GM12873 (cell line): ENCODE measurements around the gene FCHO2.

Experiments
- TF ChIP-seq, protein P1 (sequence below): IDR thresholded peaks from 2 replicates; pipeline ENCODE4 v1.5.1; 2012; ENCODE audit warnings: low read depth, mild to moderate bottlenecking, moderate library complexity, low read length, control low read depth; ENCODE audit not compliant: insufficient read depth; ENCODE audit errors: missing control alignments

Gene FCHO2

DNA sequence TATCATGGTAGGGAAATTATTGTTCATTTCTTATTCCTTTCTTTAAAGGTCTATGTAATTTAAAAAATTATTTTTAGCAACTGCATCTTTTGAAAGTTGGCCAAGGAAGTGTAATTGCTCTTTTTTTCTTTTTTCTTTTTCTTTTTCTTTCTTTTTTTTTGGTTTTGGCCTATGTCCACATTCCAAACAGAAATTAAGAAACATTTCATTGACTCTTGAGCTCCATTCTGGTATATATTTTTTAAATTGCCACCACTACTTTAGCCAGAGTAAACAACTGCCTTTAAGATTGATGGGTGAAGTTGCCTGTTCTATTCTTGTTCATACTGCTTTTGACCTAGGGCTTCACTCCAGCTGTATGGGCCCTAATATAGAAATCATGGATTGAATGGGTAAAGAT, 88.7 kb downstream of the FCHO2 start:
- TF ChIP-seq, protein P1, sequence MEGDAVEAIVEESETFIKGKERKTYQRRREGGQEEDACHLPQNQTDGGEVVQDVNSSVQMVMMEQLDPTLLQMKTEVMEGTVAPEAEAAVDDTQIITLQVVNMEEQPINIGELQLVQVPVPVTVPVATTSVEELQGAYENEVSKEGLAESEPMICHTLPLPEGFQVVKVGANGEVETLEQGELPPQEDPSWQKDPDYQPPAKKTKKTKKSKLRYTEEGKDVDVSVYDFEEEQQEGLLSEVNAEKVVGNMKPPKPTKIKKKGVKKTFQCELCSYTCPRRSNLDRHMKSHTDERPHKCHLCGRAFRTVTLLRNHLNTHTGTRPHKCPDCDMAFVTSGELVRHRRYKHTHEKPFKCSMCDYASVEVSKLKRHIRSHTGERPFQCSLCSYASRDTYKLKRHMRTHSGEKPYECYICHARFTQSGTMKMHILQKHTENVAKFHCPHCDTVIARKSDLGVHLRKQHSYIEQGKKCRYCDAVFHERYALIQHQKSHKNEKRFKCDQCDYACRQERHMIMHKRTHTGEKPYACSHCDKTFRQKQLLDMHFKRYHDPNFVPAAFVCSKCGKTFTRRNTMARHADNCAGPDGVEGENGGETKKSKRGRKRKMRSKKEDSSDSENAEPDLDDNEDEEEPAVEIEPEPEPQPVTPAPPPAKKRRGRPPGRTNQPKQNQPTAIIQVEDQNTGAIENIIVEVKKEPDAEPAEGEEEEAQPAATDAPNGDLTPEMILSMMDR: no peak

DNA sequence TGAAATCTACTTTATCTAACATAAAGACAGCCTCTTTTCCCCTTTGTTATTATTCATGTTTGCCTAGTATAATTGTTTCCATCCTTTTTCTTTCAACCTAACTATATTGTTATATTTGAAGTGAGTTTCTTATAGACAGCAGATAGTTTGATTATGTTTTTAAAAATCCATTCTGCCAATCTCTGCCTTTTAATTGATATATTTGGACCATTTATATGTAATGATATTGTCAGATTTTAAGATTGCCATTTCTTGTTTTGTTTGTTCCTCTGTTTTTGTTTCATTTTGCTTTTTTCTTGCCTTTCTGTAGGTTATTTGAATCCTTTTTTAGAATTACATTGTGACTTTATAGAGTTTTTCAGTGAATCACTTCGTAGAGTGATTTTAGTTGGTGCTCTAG, 89.8 kb downstream of the FCHO2 start:
- TF ChIP-seq, protein P1: no peak

DNA sequence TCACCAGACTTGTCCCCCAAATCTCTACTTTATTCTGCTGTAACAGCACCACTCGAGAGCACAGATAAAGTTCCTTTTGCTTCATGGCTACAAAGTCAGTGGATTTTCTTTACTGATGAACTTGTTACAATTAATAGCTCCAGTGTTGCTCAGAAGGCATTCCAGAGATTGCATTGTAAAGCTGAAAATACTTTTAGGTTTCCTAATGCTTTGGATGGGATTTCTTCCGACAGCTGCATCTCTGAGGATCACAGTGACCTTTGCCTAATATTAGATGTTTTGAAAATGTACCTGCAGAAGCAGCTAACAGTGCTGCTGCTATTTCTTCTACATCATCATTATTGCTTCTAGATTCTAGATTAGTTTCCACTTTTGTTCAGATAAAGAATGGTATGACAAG, 105.8 kb downstream of the FCHO2 start:
- TF ChIP-seq, protein P1: no peak

DNA sequence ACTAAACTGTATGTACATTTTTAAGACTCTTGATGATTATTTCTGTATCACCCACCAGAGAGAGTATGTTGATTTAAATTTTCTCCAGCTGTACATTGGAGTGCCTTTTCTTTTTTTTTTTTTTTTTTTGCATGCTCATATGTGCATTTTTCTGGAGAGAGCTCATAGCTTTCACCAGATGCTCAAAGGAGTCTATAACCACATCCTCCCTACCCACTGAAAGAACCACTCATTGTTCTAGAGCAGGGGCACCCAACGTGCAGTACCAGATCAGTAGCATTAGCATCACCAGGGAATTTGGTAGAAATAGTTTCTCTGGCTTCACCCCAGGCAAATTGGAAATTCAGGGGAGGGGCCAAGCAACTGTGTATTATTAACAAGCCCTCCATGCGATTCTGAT, 110.6 kb downstream of the FCHO2 start:
- TF ChIP-seq, protein P1: no peak

DNA sequence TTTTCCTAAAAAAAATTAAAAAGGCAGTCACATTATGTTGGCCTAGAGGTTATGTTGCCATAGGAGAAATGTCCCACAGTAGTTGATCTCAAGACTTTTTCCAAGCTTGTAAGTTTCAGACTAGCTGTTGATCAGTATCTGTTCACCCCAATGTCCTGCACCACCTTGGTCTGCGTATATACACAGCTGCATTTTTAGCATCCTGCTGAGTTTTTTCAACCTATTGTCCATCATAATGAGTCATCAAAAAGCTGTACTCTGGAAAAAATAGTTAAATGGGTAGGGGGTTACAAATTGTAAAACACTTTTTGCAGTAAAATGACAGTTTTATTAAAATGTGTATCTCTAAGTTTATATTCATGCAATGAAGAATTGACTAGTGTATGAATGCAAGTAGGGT, 111.4 kb downstream of the FCHO2 start:
- TF ChIP-seq, protein P1: no peak

DNA sequence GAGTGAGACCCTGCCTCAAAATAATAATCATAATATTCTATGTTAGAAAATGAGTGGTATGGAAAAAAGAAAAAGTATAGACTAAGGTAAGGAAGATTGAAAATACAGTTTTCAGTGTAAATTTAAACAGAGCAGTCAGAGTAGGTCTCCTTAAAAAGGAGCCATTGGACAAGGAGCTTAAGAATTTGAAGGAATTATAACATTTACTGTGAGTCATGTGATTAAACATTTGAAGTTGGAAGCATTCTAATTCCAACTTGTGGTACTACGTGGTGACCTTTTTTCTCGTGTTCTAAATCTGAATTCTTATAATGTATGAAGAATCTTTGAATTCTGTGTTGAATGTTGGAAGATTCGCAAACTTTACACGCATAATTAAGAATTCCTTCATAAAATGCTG, 125.3 kb downstream of the FCHO2 start:
- TF ChIP-seq, protein P1: no peak

DNA sequence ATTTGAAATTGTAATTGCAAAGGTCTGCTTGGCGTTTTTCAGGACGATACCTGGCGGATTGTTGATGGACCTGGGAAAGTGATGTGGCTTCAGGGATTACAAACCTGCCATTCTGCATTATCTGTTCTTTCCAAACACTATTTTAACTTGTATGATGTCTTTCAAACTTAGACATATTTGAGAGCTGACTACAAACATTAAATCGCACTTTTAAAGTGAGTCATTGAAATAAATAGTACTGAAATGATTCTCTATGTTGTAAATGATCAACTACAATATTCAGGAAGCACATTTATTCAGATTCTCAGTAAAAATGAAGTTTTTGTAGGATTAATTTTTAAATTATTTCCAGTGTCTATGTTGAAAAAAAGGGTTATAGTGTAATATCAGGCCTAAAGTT, 132.2 kb downstream of the FCHO2 start:
- TF ChIP-seq, protein P1: no peak
